HG03108 (cell line): Measurements from ENCODE around the gene PRPSAP1.
"Not testable (repeated sequence)": the region's sequence is repeated elsewhere in the genome, so short reads cannot be mapped to it uniquely, and the experiment has no call there.

Experiments
- ATAC-seq: cut with Tn5 transposase; IDR thresholded peaks from one replicate; pipeline ENCODE4 v1.9.1; 2021; ENCODE audit warnings: moderate library complexity; ENCODE audit not compliant: unreplicated experiment

PRPSAP1 gene

DNA sequence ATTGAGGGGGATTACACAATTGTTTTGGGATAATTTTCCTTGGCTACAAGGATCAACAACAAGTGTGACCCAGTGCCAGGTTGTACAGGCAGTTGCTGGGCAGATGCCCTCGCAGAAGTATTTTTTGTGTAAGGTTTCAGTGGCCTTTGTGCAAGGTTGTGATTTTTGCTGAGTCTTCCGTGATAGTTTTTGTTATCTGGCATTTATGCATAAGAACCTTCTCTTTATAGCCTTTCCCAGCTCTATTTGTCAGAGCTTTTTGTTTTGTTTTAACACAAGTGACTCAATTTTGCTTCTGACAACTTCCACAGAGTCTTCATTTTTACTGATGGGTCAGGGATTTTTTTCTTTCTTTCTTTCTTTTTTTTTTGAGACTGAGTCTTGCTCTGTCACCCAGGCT lies 6.7 kb upstream of the PRPSAP1 start:
- no peak for ATAC-seq

DNA sequence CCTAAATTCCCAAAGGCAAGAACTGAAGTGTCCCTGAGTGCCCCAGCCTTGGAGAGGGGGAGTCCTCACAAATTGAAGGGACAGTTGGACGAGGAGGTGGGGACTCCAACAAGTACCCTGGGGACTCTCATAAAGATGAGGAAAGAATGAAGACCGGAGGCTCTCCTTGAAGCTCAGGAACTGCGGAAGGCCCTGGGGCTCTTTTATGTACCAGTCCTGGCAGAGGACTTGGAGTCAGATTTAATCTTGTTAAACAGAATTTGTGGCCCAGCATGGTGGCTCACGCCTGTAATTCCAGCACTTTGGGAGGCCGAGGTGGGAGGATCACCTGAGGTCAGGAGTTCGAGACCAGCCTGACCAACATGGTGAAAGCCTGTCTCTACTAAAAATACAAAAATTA lies 6.1 kb upstream of the PRPSAP1 start:
- ATAC-seq: not testable (repeated sequence)

DNA sequence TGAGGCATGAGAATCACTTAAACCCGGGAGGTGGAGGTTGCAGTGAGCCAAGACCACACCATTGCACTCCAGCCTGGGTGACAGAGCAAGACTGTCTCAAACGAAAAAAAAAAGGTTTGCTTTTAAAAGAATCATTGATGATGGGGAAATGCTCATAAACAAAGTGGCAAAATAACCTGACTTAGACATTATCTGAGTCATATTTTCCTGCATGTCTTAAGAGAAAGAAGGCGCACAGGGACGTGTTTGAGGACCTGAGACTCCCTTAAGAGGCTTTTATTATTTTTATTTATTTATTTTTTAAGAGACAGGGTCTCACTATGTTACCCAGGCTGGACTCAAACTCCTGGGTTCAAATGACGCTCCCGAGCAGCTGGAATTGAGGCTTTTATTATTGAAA lies 5.7 kb upstream of the PRPSAP1 start:
- no peak for ATAC-seq

DNA sequence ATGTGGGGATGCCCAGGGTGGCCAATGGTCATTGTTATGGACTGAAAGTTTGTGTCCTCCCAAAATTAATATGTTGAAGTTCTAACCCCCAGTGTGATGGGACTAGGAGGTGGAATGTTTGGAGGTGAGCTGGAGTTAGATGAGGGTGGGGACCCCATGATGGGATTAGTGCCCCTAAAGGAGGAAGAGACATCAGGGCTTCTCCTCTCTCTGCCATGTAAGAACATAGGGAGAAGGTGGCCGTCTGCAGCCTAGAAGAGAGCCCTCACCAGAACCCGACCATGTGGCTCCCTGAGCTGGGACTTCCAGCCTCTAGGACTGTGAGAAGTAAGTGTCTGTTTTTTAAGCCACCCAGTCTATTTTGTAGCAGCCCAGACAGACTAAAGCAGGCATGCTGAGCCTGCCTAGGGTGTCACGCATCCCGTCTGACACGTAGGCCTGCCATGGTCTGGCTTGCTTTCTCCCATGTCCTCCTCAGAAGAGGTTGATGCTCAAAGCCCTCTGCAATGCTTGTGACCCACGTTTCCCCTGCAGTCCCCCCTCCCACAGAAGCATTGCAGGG lies 4.0 kb upstream of the PRPSAP1 start:
- no peak for ATAC-seq

DNA sequence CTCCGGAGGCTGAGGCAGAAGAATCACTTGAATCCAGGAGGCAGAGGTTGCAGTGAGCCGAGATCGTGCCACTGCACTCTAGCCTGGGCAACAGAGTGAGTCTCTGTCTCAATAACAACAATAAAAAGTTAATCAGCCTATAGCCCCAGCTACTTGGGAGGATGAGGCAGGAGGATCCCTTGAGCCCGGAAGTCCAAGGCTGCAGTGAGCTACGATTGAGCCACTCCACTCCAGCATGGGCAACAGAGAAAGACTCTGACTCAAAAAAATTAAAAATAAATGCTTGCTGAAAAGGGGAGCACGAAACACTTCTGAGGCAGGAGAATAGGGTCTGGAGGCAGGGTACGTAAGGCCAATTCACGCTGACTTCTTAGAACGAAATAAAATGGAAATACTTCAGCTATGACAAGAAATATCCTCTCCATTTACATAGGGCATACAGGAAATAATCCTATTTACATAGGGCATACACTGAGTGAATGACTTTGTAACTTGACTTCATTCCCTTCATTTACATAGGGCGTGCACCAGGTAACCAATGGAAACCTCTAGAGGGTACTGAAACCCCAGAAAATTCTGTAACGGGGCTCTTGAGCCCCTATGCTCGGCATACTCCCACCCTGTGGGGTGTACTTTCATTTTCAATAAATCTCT lies 3.2 kb upstream of the PRPSAP1 start:
- ATAC-seq: no peak

DNA sequence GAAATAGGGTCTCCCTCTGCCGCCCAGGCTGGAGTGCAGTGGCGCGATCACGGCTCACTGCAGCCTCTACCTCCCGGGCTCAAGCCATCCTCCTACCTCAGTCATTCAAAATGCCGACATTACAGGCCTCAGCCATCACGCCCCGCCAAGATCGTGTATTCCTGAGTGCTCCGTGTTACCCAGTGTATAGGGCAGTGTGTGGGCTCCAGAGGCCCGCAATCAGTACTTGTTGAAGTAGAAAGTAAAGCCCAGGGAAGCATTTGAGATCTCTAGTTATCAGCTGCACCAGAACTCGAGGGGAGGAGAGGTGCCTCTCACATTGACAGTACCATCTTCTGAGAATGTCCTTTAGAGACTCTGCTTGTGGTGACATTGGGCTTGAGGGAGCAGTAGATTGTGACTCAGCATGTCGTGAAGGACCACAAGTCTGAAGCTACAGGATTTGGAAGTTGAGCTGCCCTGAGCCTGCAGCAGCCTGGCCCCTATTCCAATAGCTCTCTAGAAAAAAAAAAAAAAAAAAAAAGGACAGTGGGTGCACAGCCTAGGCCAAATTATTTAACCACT lies 1.1 kb upstream of the PRPSAP1 start:
- no peak for ATAC-seq

DNA sequence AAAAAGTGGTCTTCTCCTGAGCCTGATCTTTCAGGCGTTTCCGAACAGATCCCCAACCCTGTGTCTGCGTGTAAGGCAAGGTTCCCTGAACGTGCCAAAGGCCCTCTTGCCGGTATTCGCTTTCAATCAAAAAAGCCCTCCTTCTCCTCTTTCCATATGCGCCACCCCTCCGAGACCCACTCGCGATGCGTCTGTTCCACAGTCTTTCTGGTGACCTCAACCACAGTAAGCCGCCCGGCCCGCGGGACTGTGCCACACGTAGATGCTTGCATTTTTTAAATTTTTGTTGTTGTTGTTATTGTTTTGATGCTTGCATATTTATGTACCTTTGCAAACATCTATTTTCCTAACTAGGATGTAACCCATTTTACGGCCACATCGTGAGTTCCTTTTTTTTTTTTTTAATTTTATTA lies 607 bp upstream of the PRPSAP1 start:
- ATAC-seq: no peak

DNA sequence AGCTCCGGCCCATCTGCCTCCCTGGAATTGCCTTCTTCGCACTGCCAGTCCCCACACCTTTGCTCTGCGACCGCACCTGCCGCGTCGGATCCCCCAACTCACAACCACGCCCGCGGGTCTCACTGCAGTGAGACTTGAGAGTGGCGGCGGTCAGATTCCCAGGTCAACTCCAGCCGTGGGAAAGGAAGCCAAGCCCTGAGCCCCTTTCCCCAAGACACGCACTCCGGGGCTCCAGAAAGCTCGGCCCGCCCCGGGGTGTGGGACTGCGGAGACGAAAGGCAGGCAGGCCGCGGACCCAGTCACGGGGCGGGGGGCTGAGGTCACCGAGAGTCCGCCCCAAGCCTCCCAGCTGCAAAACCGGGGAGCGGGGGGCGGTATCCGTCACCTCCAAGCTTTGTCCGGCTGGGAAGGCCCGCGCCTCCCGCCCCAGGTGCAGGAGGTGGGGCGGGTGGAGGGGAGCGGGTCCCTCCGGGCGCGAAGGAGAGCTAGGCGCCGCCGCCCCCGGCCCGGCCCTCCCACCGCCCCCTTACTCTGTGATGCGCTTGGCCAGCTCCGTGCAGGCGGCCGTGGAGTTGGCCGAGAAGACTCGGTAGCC lies 615 bp downstream of the PRPSAP1 start:
- peak; percentile 15 for ATAC-seq

DNA sequence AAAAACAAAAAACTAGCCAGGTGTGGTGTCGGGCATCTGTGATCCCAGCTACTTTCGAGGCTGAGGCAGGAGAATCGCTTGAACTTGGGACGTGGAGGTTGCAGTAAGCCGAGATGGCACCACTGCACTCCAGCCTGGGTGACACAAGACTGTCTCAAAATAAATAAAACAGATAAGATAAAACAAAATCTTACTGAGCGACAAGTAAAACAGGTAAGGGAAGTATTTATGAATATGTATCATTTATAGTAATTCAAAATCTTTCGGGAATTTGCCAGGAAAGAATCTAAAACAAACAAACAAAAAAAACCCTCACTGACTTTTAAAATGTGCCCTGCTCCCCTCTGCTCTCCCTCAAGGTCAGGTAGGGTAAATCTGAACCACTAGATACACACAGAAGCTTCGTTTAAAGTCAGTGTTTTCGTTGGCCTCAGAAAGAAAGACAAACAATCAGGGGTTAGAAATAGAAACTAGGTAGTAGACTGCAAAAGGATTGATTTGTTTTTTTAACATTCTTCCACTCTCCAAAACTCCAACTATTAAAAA lies 2.1 kb downstream of the PRPSAP1 start:
- no peak for ATAC-seq

DNA sequence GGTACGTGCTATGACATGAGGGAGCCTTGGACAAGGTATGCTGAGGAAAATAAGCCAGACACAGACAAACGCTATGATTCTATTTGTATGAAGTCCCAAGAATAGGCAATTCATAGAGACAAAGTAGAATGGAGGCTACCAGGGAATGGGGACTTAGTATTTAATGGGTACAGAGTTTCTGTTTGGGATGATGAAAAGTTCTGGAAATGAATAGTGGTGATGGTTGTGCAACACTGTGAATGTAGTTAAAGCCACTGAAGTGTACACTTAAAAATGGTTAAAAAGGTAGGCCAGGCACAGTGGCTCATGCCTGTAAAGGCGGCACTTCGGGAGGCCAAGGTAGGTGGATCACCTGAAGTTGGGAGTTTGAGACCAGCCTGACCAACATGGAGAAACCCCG lies 3.3 kb downstream of the PRPSAP1 start:
- no peak for ATAC-seq

DNA sequence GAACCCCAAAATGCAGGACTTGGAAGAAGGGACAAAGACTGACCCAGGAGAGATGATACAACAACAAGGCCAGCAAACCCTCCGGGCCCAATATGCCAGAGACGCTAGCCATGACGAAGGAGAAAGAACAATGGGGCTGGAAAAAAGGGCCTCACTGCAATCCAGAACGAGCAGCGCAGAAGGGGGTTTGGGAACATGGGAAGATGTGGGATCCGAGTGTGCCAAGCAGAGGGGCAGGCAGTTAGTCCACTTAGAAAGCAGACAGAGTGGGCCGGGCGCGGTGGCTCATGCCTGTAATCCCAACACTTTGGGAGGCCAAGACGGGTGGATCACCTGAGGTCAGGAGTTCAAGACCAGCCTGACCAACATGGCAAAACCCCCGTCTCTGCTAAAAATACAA lies 6.8 kb downstream of the PRPSAP1 start:
- ATAC-seq: not testable (repeated sequence)

DNA sequence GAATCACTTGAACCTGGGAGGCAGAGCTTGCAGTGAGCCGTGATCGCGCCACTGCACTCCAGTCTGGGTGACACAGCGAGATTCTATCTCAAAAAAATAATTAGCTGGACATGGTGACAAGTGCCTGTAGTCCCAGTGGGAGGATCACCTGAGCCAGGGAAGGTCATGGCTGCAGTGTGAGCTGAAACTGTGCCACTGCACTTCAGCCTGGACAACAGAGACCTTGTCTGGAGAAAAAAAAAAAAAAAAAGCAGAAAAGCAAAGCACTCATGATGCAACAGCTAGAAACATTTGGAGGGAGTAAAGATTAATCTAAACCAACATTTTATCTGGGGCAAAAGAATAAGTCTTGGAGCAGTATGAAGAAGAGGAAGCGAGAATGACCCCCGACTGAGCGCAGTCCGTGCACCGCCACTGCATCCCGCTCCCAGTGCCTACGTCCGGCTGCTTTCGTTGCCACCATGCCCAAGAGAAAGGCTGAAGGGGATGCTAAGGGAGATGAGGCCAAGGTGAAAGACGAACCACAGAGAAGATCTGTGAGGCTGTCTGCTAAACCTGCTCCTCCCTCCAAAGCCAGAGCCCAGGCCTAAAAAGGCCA lies 8.2 kb downstream of the PRPSAP1 start:
- no peak for ATAC-seq

DNA sequence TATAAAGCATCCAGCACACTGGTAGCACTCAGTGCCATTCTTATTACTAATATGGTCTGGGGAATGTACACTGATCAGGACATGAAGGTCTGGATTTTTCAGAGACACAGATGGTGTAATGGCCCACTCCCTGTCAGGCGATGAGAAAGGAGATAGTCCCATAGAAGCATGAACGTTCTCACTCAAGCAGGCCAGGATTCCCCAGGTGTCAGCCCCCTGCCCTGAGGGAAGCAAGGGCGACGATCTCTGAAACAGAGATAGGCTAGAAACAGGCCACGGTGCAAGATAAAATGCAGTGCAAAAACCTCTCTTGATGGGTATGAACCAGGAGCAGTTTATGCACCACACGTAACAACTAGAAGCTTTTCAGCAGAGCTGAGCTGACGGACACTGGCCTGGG lies 10.6 kb downstream of the PRPSAP1 start:
- no peak for ATAC-seq

DNA sequence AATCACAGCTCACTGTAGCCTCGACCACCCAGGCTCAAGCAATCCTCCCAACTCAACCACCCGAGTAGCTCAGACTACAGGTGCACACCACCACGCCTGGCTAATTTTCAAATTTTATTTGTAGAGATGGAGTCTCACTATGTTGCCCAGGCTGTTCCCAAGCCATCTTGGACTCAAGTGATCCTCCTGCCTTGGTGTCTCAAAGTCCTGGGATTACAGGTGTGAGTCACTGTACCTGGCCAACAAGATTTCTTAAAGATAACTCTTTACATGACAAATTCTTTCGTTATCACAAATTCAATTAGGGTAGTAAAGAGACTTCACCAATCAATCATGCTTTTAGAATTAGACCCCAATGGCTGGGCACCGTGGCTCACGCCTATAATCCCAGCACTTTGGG lies 12.4 kb downstream of the PRPSAP1 start:
- no peak for ATAC-seq

DNA sequence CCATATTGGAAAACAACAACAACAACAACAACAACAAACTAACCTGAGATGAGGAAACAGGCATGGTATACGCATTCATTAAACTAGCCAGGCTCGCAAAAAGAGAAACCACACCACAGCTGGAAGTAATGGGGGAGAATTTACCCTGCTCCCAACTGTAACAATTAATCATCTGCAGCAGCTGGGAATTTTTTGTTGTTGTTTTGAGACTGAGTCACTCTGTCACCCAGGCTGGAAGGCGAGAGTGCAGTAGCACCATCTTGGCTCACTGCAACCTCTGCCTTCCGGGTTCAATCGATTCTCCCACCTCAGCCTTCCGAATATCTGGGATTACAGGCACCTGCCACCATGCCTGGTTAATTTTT lies 16.3 kb downstream of the PRPSAP1 start:
- no peak for ATAC-seq

DNA sequence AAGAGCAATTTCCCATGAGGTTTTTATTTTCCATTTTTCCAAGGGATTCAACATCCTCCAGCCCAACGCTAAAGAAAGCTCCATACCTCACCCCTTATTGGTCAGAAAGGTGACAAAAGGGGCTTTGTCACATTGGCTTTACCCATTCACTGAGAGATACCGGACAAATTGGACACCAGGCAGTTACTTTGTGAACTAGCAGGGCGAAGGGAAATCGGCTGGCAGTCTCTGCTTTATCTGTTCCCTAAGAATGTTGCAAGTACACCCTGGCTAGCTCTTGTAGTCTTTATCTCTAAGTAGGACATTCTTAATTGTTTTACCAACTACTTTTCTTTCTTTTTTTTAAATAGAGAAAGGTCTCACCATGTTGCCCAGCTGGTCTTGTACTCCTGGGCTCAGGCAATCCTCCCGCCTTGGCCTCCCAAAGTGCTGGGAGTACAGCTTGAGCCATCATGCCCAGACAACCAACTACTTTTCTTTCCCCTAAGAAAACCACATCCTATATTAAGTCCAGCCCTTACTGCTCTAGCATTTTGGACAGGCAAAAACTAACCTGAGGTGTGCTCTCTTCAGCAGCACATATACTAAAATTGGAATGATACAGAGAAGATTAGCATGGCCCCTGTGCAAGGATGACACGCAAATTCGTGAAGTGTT lies 16.8 kb downstream of the PRPSAP1 start:
- no peak for ATAC-seq

DNA sequence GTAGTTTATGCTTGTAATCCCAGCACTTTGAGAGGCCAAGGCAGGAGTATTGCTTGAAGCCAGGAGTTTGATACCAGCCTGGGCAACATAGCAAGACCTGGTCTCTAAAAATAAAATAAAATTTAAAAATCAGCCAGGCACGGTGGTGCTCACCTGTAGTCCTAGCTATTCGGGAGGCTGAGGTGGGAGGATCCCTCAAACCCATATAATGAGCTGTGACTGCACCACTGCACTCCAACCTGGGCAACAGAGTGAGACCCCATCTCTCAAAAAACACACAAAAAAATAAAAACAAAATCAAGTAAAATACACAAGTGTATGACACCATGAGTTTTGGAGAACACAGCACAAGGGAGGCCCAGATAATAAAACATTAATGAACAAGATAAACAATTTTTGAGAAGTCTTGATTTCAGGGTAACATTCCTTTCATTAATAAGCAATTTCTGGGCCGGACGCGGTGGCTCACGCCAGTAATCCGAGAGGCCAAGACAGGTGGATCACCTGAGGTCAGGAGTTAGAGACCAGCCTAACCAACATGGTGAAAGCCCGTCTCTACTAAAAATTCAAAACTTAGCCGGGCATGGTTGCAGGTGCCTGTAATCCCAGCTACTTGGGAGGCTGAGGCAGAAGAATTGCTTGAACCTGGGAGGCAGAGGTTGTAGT lies 17.9 kb downstream of the PRPSAP1 start:
- no peak for ATAC-seq

DNA sequence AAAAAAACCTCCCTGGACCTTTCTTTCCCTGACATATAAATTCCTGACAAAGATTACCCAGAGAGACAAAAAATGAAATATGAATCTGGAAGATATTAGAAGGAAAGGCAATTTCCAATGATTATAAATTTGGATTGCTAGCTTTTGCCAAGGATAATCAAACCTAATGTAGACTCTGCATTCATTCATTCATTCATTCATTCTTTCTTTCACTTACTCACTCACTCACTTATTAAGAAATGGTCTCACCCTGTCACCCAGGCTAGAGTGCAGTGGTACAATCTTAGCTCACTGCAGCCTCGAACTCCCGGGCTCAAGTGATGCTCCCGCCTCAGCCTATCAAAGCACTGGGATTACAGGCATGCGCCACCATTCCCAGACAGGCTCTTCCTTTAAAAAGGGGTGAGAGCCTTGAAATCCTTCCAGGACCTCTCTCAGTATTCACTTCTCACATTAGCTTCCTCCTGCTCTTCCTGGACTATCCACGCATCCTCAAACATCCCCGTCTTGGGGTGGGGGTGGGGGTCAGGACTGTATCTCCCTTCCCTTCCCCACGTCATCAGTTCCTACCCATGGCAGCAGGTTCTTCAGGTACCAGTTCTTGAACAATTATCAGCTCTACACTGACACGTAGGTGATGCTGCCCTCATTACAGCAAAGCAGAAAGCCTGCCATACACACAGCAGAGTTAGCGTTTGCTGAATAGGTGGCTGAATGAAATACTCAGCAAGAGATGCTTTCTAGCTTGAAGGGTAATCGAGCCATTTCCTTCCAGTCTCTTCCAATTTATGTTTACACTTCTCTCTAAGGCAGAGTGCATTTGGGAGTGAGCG lies 19.8 kb downstream of the PRPSAP1 start:
- no peak for ATAC-seq

DNA sequence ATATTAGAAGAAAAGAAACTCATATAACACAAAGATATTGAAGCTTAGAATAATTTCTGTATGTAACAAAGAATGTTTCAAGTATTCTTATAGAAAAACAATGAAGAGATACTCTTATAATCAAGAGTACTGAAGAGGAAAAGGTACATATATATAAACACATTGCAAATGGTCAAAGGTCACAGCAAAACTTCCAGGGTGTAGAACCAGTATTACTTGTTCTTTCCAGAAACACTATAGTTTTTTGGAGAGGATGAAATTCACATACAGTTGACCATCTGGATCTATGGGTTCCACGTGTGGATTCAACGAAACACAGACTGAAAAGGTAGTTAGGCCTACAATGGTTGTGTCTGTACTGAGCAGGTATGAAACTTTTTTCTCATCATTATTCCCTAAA lies 22.6 kb downstream of the PRPSAP1 start:
- no peak for ATAC-seq

DNA sequence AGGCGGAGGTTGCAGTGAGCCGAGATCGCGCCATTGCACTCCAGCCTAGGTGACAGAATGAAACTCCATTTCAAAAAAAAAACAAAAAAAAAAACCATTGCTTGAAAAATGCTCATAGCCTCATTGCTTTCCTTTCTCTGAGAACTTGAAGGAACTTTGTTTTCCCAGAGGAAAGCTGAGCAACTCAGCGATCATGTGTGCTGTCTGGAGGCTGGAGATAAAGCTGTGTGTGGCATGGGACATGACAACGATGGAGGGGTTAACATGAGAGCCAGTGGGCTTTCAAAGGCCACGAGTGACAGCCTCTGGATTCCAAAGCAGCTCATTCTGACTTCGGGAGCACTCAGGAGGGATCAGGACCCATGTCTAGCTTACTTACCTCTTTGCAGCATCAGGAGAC lies 24.1 kb downstream of the PRPSAP1 start:
- no peak for ATAC-seq
